ENCODE measurements around the gene MUSTN1. TPM values are rescaled to one million over a fixed set of nuclear protein-coding genes. Genes with fewer than 3 reads are reported as not detected.

MUSTN1 gene
- total RNA-seq, 1 experiment from 2014 or later = not detected

DNA sequence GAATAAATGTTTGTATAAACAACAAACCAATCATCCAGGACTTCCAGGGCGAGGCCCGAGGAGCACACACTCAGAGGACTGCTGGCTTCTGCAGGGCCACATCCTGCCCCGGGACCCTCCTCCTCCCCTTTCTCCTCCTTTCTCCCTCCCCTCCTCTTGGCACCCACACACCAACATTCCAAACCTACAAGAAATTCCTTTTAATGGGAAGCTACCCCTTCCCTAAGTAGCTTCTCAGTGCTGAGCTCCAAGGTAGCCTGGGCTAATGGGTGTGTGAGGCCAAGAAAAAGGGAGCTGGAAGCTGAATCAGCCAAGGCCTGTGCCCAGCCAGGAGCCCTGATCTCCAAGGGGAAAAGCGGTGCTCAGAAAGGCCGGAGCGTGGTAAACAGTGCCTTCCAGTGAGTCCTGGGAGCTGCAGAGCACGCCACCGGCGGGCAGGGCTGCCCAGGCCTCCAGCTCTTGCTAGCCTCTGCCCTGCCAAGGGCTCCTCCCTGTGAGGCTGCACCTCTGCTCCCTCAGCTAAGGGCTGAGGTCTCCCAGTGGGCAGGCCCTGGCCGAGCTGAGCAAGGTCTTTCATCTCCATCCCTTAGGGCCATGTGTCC, 36.3 kb downstream of the MUSTN1 start:
- Histone ChIP-seq H3K9me3 (replicated peaks) (no peaks in the 10 kb centered on the region), H3K4me3 (no peak overlapping the region), H3K27me3 (replicated peaks) (no peaks in the 10 kb centered on the region), H3K4me1 (replicated peaks) (peaks cover 9% of the 10 kb centered on the region), H3K27ac (no peak overlapping the region), H3K36me3 (no peaks in the 10 kb centered on the region)
- no peak for DNase-seq (ENCODE audit: low read depth in 1 of 2, low spot score in 2 of 2)

DNA sequence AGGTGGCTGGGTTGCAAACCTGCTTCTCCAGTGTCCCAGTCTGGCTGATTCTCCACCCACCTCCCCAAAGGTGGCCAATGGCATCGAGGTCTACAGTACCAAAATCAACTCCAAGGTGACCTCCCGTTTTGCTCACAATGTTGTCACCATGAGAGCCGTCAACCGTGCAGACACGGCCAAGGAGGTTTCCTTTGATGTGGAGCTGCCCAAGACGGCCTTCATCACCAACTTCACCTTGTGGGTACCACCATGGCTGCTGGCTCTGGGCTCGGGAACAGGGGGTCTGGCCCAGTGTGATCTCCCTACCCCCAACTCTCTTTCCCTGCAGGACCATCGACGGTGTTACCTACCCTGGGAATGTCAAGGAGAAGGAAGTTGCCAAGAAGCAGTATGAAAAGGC, 38.4 kb downstream of the MUSTN1 start:
- no peaks in the 10 kb centered on the region; the same call in 1 of the 2 replicates for H3K4me1 ChIP-seq (replicated peaks)
- H3K9me3 ChIP-seq (replicated peaks) = no peaks in the 10 kb centered on the region
- no peaks in the 10 kb centered on the region for H3K36me3 ChIP-seq
- H3K4me3 ChIP-seq = no peak overlapping the region
- H3K27me3 ChIP-seq (replicated peaks) = no peaks in the 10 kb centered on the region
- H3K27ac ChIP-seq = no peak overlapping the region
- DNase-seq (ENCODE audit: low read depth in 1 of 2, low spot score in 2 of 2) = no peak

- no peak for DNase-seq (ENCODE audit: low read depth in 1 of 2, low spot score in 2 of 2)
Measured at GRCh38 chr3:52795298-52795900, 39.4 kb downstream of the MUSTN1 start.

GRCh38 chr3:52794612-52795099, 40.2 kb downstream of the MUSTN1 start, which contains the start of gene ITIH3:
TSS of gene ITIH3 (plus strand) at chr3:52794796. CDS start at chr3:52794804, 8 bp downstream.
- Histone ChIP-seq H3K4me1 (replicated peaks) (no peaks in the 10 kb centered on the region), H3K4me3 (no peak within 1 kb of the TSS), H3K27me3 (replicated peaks) (no peaks in the 10 kb centered on the region), H3K36me3 (no peaks in the 10 kb centered on the region), H3K27ac (no peak within 1 kb of the TSS), H3K9me3 (replicated peaks) (no peaks in the 10 kb centered on the region)
- DNase-seq (ENCODE audit: low read depth in 1 of 2, low spot score in 2 of 2) = no peak

More at GRCh38 chr3:52795298-52795900, 39.4 kb downstream of the MUSTN1 start:
- Histone ChIP-seq H3K36me3 (no peaks in the 10 kb centered on the region), H3K9me3 (replicated peaks) (no peaks in the 10 kb centered on the region), H3K27me3 (replicated peaks) (no peaks in the 10 kb centered on the region), H3K27ac (no peak overlapping the region), H3K4me1 (replicated peaks) (no peaks in the 10 kb centered on the region), H3K4me3 (no peak overlapping the region)

GRCh38 chr3:52793702-52794611, 40.9 kb downstream of the MUSTN1 start:
- no peak overlapping the region for H3K27ac ChIP-seq
- H3K9me3 ChIP-seq (replicated peaks) = no peaks in the 10 kb centered on the region
- H3K4me3 ChIP-seq = no peak overlapping the region
- H3K36me3 ChIP-seq = no peaks in the 10 kb centered on the region
- DNase-seq (ENCODE audit: low read depth in 1 of 2, low spot score in 2 of 2) = no peak
- H3K4me1 ChIP-seq (replicated peaks) = no peaks in the 10 kb centered on the region
- no peaks in the 10 kb centered on the region for H3K27me3 ChIP-seq (replicated peaks)

DNA sequence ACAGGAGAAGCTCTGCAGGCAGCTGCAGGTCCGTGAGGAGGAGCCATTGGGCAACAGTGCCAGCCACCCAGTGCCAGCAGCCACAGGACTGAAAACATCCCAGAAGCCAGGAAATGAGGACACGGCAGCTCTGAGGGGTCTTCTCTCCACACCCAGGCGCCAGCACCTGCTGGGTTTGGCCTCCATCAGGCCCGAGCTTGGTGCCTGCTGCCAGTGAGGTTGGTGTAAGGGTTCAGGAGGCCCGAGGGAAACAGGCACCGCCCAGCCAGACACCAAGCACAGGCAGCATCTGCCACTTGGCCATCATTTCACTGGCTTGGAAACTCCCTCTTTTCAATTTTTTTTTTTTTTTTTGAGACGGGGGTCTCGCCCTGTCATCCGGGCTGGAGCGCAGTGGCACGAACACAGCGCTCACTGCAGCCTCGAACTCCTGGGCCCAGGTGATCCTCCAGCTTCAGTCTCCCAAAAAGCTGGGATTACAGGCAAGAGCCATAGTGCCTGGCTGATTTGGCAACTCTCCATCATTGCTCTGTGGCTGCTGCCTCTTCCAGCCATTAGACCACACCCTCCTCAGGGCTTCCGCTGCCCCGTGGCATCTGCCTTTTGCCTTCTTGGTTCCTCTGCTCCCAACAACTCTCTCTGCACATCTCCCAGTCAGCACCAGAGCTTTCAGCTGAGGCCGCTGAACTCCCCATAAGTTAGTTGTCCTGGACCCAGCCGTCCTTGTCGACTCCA, 41.7 kb downstream of the MUSTN1 start:
- Histone ChIP-seq H3K27ac (no peak overlapping the region), H3K9me3 (replicated peaks) (no peaks in the 10 kb centered on the region), H3K36me3 (no peaks in the 10 kb centered on the region), H3K27me3 (replicated peaks) (no peaks in the 10 kb centered on the region), H3K4me1 (replicated peaks) (no peaks in the 10 kb centered on the region), H3K4me3 (no peak overlapping the region)
- no peak for DNase-seq (ENCODE audit: low read depth in 1 of 2, low spot score in 2 of 2)

- H3K9me3 ChIP-seq (replicated peaks) = no peaks in the 10 kb centered on the region
- no peak for DNase-seq (ENCODE audit: low read depth in 1 of 2, low spot score in 2 of 2)
- H3K4me1 ChIP-seq (replicated peaks) = no peaks in the 10 kb centered on the region
- no peak overlapping the region for H3K27ac ChIP-seq
- no peaks in the 10 kb centered on the region for H3K36me3 ChIP-seq
- no peaks in the 10 kb centered on the region for H3K27me3 ChIP-seq (replicated peaks)
- H3K4me3 ChIP-seq = no peak overlapping the region
Measured at GRCh38 chr3:52792413-52792812, 42.4 kb downstream of the MUSTN1 start.

DNA sequence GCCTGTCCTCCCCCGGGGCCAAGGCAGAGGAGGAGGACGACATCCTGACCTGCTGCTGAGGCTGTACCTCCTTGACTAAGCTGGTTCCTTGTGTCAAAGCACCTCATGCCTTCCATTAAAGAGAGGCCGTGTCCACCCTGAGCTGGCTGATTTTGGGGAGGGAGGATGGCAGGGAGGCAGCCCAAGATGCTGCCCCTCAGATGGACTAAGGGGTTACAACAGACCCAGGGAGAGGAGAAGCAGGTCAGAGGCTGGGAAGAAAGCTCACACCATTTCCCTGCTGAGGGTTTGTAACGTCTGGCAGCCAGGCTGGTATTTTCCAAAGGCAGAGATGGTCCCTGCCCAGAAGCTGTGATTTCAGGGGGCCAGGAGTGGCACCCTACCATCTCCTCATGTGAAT, 42.9 kb downstream of the MUSTN1 start:
- no peaks in the 10 kb centered on the region for H3K36me3 ChIP-seq
- H3K27ac ChIP-seq = no peak overlapping the region
- no peaks in the 10 kb centered on the region for H3K9me3 ChIP-seq (replicated peaks)
- DNase-seq (ENCODE audit: low read depth in 1 of 2, low spot score in 2 of 2) = no peak
- H3K27me3 ChIP-seq (replicated peaks) = no peaks in the 10 kb centered on the region
- no peak overlapping the region for H3K4me3 ChIP-seq
- H3K4me1 ChIP-seq (replicated peaks) = no peaks in the 10 kb centered on the region

- Histone ChIP-seq H3K4me1 (replicated peaks) (no peaks in the 10 kb centered on the region), H3K27me3 (replicated peaks) (no peaks in the 10 kb centered on the region), H3K36me3 (no peaks in the 10 kb centered on the region), H3K4me3 (no peak overlapping the region), H3K9me3 (replicated peaks) (no peaks in the 10 kb centered on the region), H3K27ac (no peak overlapping the region)
- DNase-seq (ENCODE audit: low read depth in 1 of 2, low spot score in 2 of 2) = no peak
Measured at GRCh38 chr3:52791366-52791765, 43.5 kb downstream of the MUSTN1 start.

DNA sequence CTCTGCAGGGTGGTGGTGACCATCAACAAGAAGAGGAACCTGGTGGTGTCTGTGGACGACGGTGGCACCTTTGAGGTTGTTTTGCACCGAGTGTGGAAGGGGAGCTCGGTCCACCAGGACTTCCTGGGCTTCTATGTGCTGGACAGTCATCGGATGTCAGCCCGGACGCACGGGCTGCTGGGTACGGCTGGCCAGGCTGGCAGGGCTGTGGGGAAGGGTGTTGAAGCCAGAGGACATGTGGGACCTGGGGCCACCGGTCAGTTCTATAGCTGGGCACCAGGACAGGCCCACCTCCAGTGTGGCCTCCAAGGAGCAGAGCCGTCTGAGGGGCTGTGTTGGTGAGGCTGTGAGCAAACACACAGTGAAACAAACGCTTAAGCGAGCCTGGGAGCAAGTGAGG, 44.1 kb downstream of the MUSTN1 start:
- DNase-seq (ENCODE audit: low read depth in 1 of 2, low spot score in 2 of 2) = no peak
- H3K9me3 ChIP-seq (replicated peaks) = no peaks in the 10 kb centered on the region
- H3K36me3 ChIP-seq = no peaks in the 10 kb centered on the region
- no peak overlapping the region for H3K27ac ChIP-seq
- no peak overlapping the region for H3K4me3 ChIP-seq
- no peaks in the 10 kb centered on the region for H3K4me1 ChIP-seq (replicated peaks)
- no peaks in the 10 kb centered on the region for H3K27me3 ChIP-seq (replicated peaks)

DNA sequence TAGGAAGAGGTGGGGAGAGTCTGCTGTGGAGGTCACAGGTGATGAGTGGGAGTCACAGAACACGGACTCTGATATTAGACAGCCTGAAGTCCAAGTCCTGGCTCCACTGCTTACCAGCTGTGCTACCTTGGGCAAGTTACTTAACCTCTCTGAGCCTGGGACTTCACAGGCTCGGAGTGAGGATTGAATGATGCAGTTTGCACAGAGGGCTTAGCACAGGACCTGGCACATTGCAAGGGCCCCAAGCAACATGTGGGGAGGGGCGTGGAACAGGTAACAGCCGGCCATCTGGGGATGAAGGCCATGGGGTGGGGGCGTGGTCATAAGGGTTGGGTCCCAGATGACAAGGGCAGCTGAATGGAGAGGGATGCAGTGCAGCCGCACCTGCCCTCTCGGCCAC, 44.5 kb downstream of the MUSTN1 start:
- no peaks in the 10 kb centered on the region for H3K36me3 ChIP-seq
- H3K4me3 ChIP-seq = no peak overlapping the region
- no peak overlapping the region for H3K27ac ChIP-seq
- H3K27me3 ChIP-seq (replicated peaks) = no peaks in the 10 kb centered on the region
- H3K9me3 ChIP-seq (replicated peaks) = no peaks in the 10 kb centered on the region
- H3K4me1 ChIP-seq (replicated peaks) = no peaks in the 10 kb centered on the region
- DNase-seq (ENCODE audit: low read depth in 1 of 2, low spot score in 2 of 2) = no peak

GRCh38 chr3:52789746-52790040, 45.1 kb downstream of the MUSTN1 start:
- Histone ChIP-seq H3K4me3 (no peak overlapping the region), H3K27ac (no peak overlapping the region), H3K27me3 (replicated peaks) (no peaks in the 10 kb centered on the region), H3K4me1 (replicated peaks) (no peaks in the 10 kb centered on the region), H3K36me3 (no peaks in the 10 kb centered on the region), H3K9me3 (replicated peaks) (no peaks in the 10 kb centered on the region)
- DNase-seq (ENCODE audit: low read depth in 1 of 2, low spot score in 2 of 2) = no peak

DNA sequence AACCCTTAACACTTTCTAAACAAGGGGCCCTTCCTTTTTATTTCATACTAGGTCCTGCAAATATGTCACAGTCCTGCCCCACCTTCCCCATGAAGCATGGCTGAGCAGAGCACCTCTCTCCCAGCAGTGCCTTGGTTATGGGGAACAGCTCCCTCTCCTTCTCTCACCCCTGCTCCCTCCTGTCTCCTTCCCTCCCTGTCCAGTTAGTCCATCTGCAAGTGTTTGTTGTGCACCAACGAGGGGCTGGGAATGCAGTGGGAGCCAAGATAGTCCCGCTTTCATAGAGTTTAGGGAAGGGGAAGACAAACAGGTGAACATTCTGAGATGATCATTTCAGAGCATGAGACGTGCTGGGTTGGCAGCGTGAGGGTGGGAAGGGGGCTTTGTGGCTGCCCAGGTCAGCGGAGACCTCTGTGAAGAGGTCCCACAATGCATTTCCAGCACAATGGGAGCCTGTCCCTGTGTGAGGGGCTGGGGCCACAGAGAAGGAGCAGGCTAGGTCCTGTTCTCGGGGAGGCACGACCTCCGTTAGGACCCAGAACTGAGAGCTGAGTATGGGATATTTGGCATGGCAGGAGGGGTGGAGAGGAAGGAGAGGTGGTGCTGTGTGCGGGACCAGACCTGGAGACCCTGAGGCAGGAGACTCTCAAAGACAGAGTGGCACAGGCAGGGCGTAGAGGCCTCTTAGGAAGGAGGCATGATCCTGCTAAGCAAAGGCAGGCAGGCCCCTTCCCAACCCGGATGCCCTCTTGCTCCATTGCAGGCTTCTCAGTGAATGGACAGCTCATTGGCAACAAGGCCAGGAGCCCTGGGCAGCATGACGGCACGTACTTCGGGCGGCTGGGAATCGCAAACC, 45.7 kb downstream of the MUSTN1 start:
- Histone ChIP-seq H3K4me1 (replicated peaks) (no peaks in the 10 kb centered on the region), H3K27me3 (replicated peaks) (no peaks in the 10 kb centered on the region), H3K36me3 (no peaks in the 10 kb centered on the region), H3K4me3 (no peak overlapping the region), H3K27ac (no peak overlapping the region), H3K9me3 (replicated peaks) (no peaks in the 10 kb centered on the region)
- no peak for DNase-seq (ENCODE audit: low read depth in 1 of 2, low spot score in 2 of 2)
